ENCODE data around the gene JMJD7.

The JMJD7 gene

DNA sequence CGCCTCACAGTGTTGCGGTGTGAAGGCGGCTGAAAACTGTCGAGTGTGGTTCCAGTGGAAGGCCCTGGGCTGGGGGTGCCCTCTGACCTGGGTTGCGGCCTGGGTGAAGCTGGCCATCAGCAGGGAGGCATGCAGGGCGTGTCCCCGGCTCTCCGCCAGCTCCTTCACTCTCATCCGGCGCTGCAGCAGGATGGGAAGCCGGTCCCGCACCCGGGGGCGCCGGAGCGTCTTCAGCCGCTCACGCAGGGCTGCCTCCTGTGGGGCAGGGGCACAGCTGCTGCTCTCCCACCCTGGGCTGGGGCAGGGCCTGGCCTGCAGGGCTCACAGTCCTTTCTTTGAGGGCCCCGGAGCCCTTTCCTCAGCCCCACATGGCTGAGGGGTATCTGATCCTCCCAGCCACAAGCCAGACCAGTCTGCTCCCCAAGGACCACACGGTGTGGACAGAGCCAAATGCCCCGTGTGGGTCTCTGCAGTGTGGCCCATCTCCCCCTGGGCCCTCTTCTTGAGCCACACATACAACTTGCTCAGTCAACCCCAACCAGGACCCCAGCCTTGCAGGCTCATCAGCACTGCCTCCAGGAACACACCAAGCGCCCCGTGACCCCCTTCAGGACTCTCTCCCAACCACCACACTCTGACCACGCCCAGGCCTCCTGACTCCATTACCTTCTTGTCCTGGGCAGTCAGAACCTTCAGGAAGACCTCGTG is 39.1 kb downstream of the JMJD7 start:
- no peak for DNase-seq

DNA sequence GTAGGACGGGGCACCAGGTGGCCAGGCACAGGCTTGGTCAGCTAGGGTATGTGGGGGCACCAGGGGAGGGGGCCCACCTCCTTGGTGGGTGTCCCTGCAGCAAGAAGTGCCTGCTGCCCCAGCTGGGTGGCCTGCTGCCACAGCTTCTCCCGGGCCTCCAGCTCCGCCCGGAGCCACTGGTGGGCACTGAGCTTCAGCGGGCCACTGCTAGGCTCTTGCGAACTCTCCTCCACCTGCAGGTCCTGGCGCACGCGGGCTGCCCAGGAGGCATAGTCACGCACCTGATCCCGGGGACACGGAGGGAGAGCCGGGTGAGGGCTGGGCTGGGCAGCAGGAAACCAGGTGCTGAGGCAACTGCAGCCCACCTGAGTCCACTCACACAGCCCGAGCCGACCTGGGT is 40.4 kb downstream of the JMJD7 start:
- DNase-seq = no peak

- DNase-seq = no peak
Measured at GRCh38 chr15:41869770-41870688, 42.1 kb downstream of the JMJD7 start.

GRCh38 chr15:41870689-41871081 is 42.8 kb downstream of the JMJD7 start:
- peak; percentile 72 for DNase-seq

GRCh38 chr15:41871175-41871905 is 43.4 kb downstream of the JMJD7 start:
- no peak for DNase-seq

DNA sequence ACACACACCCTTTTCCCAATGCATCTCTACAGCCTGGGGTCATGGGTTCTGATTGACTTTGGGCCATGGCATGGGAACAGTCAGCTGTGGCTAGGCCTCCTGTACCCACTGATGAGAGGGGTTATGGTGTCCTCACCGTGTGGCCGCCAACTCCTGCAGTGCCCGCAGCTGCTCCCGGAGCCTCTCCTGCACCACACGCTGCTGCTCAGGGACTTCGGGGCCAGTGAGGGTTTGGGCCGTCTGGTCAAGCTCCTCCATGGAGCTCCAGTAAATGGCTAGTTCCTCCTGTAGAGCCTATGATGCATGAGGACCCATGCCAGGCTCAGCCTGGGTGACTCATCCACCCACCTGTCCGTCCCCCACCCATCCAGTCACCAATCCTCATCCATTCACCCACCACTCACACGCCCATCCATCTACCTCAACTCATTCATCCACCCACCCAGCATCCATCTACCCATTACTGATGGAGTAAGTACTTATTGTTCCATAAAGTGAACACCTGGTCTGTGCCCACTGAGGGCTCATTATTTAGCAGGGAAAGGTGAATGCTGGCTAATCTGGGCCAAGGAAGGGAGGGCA is 44.4 kb downstream of the JMJD7 start:
- no peak for DNase-seq

- DNase-seq = no peak
Measured at GRCh38 chr15:41873711-41874110, 45.8 kb downstream of the JMJD7 start.

DNA sequence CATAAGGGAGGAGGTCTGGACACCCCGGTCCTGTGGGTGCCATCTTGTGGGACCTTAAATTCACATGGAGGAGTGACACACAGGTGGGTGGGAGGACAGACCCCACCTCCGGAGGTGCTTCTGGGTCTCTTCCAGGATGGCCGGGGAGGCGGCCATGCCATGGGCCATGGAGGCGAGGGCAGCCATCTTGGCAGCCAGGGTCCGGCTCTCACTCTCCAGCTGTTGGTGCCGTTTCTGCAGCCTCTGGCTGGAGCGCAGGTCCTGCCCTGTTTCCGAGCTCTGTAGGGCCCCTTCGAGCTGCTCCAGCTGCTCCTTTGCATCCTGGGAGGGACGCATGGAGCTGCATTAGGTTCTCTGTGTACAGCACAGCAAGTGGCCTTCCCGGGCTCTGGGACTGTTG is 46.8 kb downstream of the JMJD7 start:
- DNase-seq = no peak

DNA sequence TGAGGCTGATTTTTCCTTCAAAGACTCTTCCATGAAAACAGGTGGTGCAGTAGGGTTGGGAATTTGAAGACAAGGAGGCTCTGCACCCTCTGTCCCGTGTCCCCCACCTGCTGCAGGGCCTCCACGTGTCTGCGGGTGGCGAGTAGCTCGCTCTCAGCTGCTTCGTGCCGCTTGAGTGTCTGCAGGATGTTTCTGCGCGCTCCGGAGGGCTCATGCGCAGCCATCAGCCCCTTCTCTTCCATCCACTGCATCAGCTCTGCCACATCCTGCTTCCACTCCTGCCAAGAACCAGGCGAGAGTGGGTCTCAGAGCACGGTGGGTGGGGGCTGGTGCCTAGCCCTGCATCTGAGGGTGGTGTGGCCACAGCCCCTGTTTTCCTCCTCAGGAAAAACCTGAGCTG is 48.1 kb downstream of the JMJD7 start:
- DNase-seq = no peak

GRCh38 chr15:41876689-41877088 is 48.8 kb downstream of the JMJD7 start:
- no peak for DNase-seq

GRCh38 chr15:41877631-41878354 is 49.9 kb downstream of the JMJD7 start:
- DNase-seq = no peak

DNA sequence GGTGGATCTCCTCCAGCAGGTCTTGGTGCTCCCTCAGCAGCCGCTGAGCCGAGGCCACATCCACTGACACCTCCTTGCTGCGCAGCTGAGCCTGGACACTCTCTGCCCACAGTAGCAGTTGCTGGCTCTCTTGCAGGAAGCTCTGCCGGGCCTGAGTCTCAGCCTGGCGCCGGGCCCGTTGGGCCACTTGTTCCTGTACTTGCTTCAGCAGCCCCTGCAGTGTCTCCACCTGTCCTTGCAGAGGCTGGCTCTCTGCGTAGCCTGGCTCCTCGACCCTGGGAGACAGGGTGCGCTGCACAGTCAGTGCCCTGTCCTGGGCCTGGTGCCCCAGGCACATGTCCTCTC is 50.4 kb downstream of the JMJD7 start:
- DNase-seq = no peak

GRCh38 chr15:41879321-41879845 is 51.5 kb downstream of the JMJD7 start:
- DNase-seq = no peak

DNA sequence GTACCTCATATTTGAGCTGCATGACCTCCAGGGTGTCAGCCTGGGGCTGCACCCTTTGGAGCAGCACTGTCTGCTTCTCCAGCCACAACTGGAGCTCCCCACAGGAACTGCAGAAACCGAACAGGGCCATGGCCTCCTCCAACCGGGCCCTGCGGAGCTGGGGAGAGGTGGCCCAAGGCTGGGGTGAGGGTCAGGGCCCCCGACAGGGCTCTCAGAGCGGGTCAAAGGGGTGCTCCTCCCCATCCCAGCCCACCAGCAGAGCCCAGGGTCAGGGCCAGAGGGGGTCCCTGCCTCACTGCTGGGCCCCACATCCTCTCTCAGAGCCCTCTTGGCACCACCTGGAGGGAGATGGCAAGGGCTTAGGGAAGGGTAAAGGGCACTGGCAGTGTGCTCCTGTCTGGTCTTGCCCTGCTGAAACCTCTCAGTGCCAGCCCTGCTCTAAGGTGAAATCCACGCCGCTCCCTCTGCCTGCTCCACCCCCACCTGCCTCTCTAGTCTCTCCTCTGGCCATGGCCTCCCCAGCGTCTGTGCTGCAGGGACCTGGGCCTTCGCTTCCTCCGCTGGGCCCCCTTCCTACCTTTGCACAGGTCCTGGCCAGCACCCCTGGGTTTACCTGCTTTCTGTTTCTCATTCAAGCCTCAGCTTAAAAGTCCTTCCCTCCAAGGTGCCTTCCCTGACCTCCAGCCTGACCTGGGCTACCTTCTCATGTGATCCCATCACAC is 52.4 kb downstream of the JMJD7 start:
- no peak for DNase-seq

- no peak for DNase-seq
Measured at GRCh38 chr15:41881086-41881485, 53.2 kb downstream of the JMJD7 start.

DNA sequence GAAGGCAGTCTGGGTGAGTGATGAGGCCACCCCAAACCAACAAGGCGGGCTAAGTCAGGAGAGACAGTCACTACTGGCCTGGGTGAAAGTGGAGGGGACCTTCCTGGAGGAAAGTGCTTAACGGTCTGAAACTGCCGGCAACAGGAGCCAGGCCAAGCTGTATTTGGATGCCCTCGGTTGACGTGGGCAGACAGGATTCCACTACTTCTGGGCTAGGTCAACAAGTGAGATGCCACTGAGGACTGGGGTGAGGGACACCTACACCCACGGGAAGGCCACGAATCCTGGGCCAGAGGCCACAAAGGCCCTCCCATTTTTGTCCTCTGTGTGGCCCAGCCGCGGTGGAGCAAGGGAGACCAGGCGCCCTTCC is 53.6 kb downstream of the JMJD7 start:
- DNase-seq = no peak

GRCh38 chr15:41881920-41882688 is 54.2 kb downstream of the JMJD7 start:
- no peak for DNase-seq

GRCh38 chr15:41882689-41883483 is 55.0 kb downstream of the JMJD7 start:
- DNase-seq = no peak

DNA sequence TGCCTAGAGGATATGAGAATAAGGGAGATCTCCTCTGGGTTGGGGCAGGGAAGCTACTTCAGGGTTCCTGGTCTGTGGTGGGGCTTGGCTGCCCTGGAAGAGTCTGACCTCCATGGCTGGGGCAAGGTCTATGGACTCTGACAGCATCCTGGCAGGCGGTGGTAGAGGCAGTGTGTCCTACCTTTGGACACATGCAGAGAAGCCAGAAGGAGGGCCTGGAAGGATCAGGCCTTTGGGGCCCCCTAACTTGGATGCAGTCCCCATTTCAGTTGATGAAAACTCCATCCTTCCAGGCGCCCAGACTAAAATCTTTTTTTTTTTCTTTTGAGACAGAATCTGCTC is 55.6 kb downstream of the JMJD7 start:
- no peak for DNase-seq

DNA sequence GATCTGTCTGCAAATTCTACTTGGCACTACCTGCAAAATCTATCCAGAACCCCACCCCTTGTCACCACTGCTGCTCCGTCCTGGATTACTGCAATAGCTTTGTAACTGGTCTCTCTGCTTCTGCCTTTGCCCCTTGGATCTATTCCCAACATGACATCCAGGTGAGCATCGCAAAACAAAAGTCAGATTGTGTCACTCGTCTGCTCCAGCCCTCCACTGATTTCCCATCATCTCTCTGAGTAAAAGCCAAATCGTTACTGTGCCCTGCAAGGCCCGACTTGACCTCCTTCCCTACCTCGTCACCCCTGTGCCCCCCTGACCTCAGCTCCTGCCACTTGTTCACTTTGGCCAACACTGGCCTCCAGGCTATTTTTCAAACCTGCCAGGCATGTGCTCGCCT is 56.6 kb downstream of the JMJD7 start:
- DNase-seq = no peak

Measured in activated CD4-positive, alpha-beta T cell treated with anti-CD3 and anti-CD28 coated beads, Interleukin-10, Interleukin-2, amounts not matched to agents 100 ng/mL and 50 ng/mL, durations not matched to agents 16 hours and 8 hours (primary cell).